Measurements from ENCODE around the gene MYO15A.

- TF ChIP-seq POLR2A (IDR thresholded peaks at IDR 0.05) (no peak), CTCF (IDR thresholded peaks at IDR 0.05) (no peak), EP300 (IDR thresholded peaks at IDR 0.05; ENCODE audit: low read depth) (no peak)
These were observed 49.6 kb downstream of the MYO15A start for GRCh38 chr17:18158022-18158600.
